IMR-90 (cell line): ENCODE measurements around the gene TEKT5. TPM values are rescaled to one million over a fixed set of nuclear protein-coding genes. Genes with fewer than 3 reads are reported as not detected.

Experiments
- ATAC-seq: fragments of 200-7000 bp; cut with Tn5 transposase; 2 replicates; pipeline ENCODE4 v1.9.1; 2020; ENCODE audit warnings: low read depth, mild to moderate bottlenecking, moderate library complexity
- BruUV-seq: library from RNA; stranded (reverse); fragments of 400-500 nt; replicated peaks from 2 replicates; lab custom pipeline; 2021; lab: Mats Ljungman, UMichigan
- CTCF ChIA-PET: fragments of 300-600 bp; formaldehyde crosslinking; extraction: SDS; loops from one replicate; lab custom pipeline; 2021; ENCODE audit warnings: antibody characterized with exemption; lab: Yijun Ruan, JAX
- POLR2A ChIA-PET: fragments of 300-600 bp; sonication (Branson Sonifier 250); formaldehyde crosslinking; loops from one replicate; lab custom pipeline; 2022; ENCODE audit warnings: antibody characterized with exemption; ENCODE audit not compliant: unreplicated experiment; lab: Charles Lee
- DNase-seq: peaks from one replicate; pipeline ENCODE4 v3.0.0; 2013
- H2AFZ ChIP-seq: replicated peaks from 2 replicates; pipeline ENCODE3; 2013; ENCODE audit warnings: low read length, mild to moderate bottlenecking; ENCODE audit not compliant: poor library complexity
- H2AK5ac ChIP-seq: 2 replicates; pipeline ENCODE4 v1.6.1; 2013; ENCODE audit warnings: low read depth, low read length, inconsistent platforms
- H2AK9ac ChIP-seq: replicated peaks from 2 replicates; pipeline ENCODE3; 2013; ENCODE audit warnings: mild to moderate bottlenecking, low read depth, low read length, moderate library complexity; ENCODE audit not compliant: poor library complexity
- H2BK120ac ChIP-seq: 2 replicates; pipeline ENCODE4 v1.6.1; 2013; ENCODE audit warnings: low read depth, low read length, inconsistent platforms
- H2BK15ac ChIP-seq: 3 replicates; pipeline ENCODE4 v1.6.1; 2013; ENCODE audit warnings: low read depth, low read length, inconsistent platforms
- H2BK20ac ChIP-seq: 2 replicates; pipeline ENCODE4 v1.6.1; 2013; ENCODE audit warnings: low read depth, mild to moderate bottlenecking, inconsistent platforms, low read length, moderate library complexity
- H2BK5ac ChIP-seq: 2 replicates; pipeline ENCODE4 v1.6.1; 2013; ENCODE audit warnings: mild to moderate bottlenecking, low read depth, low read length, inconsistent platforms; ENCODE audit not compliant: poor library complexity, severe bottlenecking
- H3K14ac ChIP-seq: replicated peaks from 2 replicates; pipeline ENCODE4 v1.6.1; 2013; ENCODE audit warnings: low read depth, low read length, inconsistent platforms
- H3K18ac ChIP-seq: 2 replicates; pipeline ENCODE4 v1.6.1; 2013; ENCODE audit warnings: low read depth, low read length, control low read depth
- H3K23ac ChIP-seq: 2 replicates; pipeline ENCODE4 v1.6.1; 2013; ENCODE audit warnings: low read depth, low read length, inconsistent platforms
- H3K27ac ChIP-seq: 2 replicates; pipeline ENCODE4 v1.5.1; 2013; ENCODE audit warnings: mild to moderate bottlenecking, control low read depth, low read length; ENCODE audit not compliant: insufficient read depth
- H3K27me3 ChIP-seq: 2 replicates; pipeline ENCODE4 v1.6.1; 2013; ENCODE audit warnings: low read length; ENCODE audit not compliant: control insufficient read depth, insufficient read depth
- H3K36me3 ChIP-seq: 2 replicates; pipeline ENCODE4 v1.6.1; 2013; ENCODE audit warnings: low read length, mixed read lengths; ENCODE audit not compliant: control insufficient read depth, insufficient read depth
- H3K4ac ChIP-seq: 2 replicates; pipeline ENCODE4 v1.6.1; 2013; ENCODE audit warnings: low read depth, low read length, inconsistent platforms
- H3K4me1 ChIP-seq: 2 replicates; pipeline ENCODE4 v1.6.1; 2013; ENCODE audit warnings: low read length, mixed read lengths; ENCODE audit not compliant: control insufficient read depth, insufficient read depth
- H3K4me2 ChIP-seq: 2 replicates; pipeline ENCODE4 v1.6.1; 2013; ENCODE audit warnings: low read depth, mild to moderate bottlenecking, control low read depth, low read length, moderate library complexity
- H3K4me3 ChIP-seq: 2 replicates; pipeline ENCODE4 v1.5.1; 2013; ENCODE audit warnings: low read depth, mild to moderate bottlenecking, control low read depth, low read length, moderate library complexity; ENCODE audit not compliant: insufficient read depth
- H3K56ac ChIP-seq: 2 replicates; pipeline ENCODE4 v1.6.1; 2013; ENCODE audit warnings: low read length, inconsistent platforms; ENCODE audit not compliant: insufficient read depth; ENCODE audit errors: extremely low read depth
- H3K79me1 ChIP-seq, 2 experiments: 2 replicates each; pipeline ENCODE4 v1.6.1; 2013; ENCODE audit warnings: low read length in 2 of 2, inconsistent platforms in 1 of 2, low read depth in 1 of 2
- H3K9ac ChIP-seq: 2 replicates; pipeline ENCODE4 v1.6.1; 2013; ENCODE audit warnings: low read depth, low read length, control low read depth
- H3K9me1 ChIP-seq: 2 replicates; pipeline ENCODE4 v1.6.1; 2013; ENCODE audit warnings: low read length, inconsistent platforms; ENCODE audit not compliant: insufficient read depth
- H3K9me3 ChIP-seq: 2 replicates; pipeline ENCODE4 v1.6.1; 2013; ENCODE audit warnings: low read length; ENCODE audit not compliant: control insufficient read depth, insufficient read depth
- H4K20me1 ChIP-seq: 2 replicates; pipeline ENCODE4 v1.6.1; 2013; ENCODE audit warnings: low read length, inconsistent platforms; ENCODE audit not compliant: insufficient read depth
- H4K5ac ChIP-seq: 2 replicates; pipeline ENCODE4 v1.6.1; 2013; ENCODE audit warnings: mild to moderate bottlenecking, low read depth, low read length, control low read depth
- H4K8ac ChIP-seq, 2 experiments: 2 replicates each; pipeline ENCODE4 v1.6.1; 2013; ENCODE audit warnings: low read depth in 2 of 2, low read length in 2 of 2, control low read depth in 1 of 2, inconsistent platforms in 1 of 2
- H4K91ac ChIP-seq: 2 replicates; pipeline ENCODE4 v1.6.1; 2013; ENCODE audit warnings: low read depth, low read length, inconsistent platforms; ENCODE audit not compliant: insufficient read depth
- BHLHE40 ChIP-seq: fragments of 150-350 bp; IDR thresholded peaks from 2 replicates; pipeline ENCODE4 v1.6.1; 2016; ENCODE audit warnings: mild to moderate bottlenecking, low read depth, low read length
- CEBPB ChIP-seq: IDR thresholded peaks from 2 replicates; pipeline ENCODE4 v1.6.1; 2012; ENCODE audit warnings: low read depth, low read length, improper control_type of control experiment
- CHD1 ChIP-seq: IDR thresholded peaks from 2 replicates; pipeline ENCODE4 v1.6.1; 2012; ENCODE audit warnings: low read depth, low read length, improper control_type of control experiment
- ELK1 ChIP-seq: fragments of 150-350 bp; IDR thresholded peaks from 2 replicates; pipeline ENCODE4 v1.6.1; 2016; ENCODE audit warnings: low read depth, mild to moderate bottlenecking, low read length, moderate library complexity, borderline replicate concordance
- MAZ ChIP-seq: IDR thresholded peaks from 2 replicates; pipeline ENCODE4 v1.6.1; 2012; ENCODE audit warnings: low read depth, mild to moderate bottlenecking, low read length, improper control_type of control experiment, moderate library complexity, borderline replicate concordance
- MXI1 ChIP-seq: IDR thresholded peaks from 2 replicates; pipeline ENCODE4 v1.6.1; 2012; ENCODE audit warnings: low read depth, mild to moderate bottlenecking, low read length, moderate library complexity, borderline replicate concordance
- RAD21 ChIP-seq: IDR thresholded peaks from 2 replicates; pipeline ENCODE4 v1.6.1; 2012; ENCODE audit warnings: low read length, improper control_type of control experiment
- RFX5 ChIP-seq: IDR thresholded peaks from 2 replicates; pipeline ENCODE4 v1.8.0; 2012; ENCODE audit warnings: low read depth, mild to moderate bottlenecking, low read length, moderate library complexity
- WGBS, 2 experiments: methylation state at CpG; one replicate each; pipeline versions ENCODE4 v1.1.5 to v1.1.7; 2013; ENCODE audit warnings: missing lambda C conversion rate in 2 of 2; ENCODE audit not compliant: insufficient read length in 1 of 2; ENCODE audit errors: extremely low coverage in 2 of 2; 5-methylcytosine and 5-hydroxymethylcytosine counted together
- dilution Hi-C: fragments of 300-500 bp; cut with HindIII; formaldehyde crosslinking; loops from one replicate; pipeline ENCODE4 v1.14.3; 2018; ENCODE audit warnings: low sequenced_read_pairs; ENCODE audit not compliant: unreplicated experiment
- in situ Hi-C: fragments of 300-500 bp; cut with MboI; formaldehyde crosslinking; loops from 3 replicates; pipeline ENCODE4 v1.14.3; 2019; ENCODE audit warnings: low sequenced_read_pairs, inconsistent platforms, mixed read lengths
- intact Hi-C: fragments of 100-400 bp; cut with micrococcal nuclease; formaldehyde crosslinking; loops from 2 replicates; pipeline ENCODE4 v1.10.0; 2022
- polyA plus RNA-seq, 3 experiments: library from polyadenylated mRNA; depleted of rRNA; stranded (reverse); fragments of >200 nt; gene quantifications; 2 replicates each; pipeline ENCODE4 v1.2.3, GENCODE V29; 2012; ENCODE audit warnings: low replicate concordance in 1 of 3
- total RNA-seq: library from RNA; depleted of rRNA; stranded (reverse); fragments of >200 nt; gene quantifications from 2 replicates; pipeline ENCODE4 v1.2.3, GENCODE V29; 2012

TEKT5 gene
- total and polyA plus RNA-seq, 2 of the 4 experiments (the other 2 are of a cell fraction) = 0.17 TPM; not detected in 1

GRCh38 chr16:10624527-10624926 lies 70.2 kb downstream of the TEKT5 start:
- Histone ChIP-seq H3K9me3 (no peaks in the 10 kb centered on the region), H3K9ac (no peak overlapping the region), H3K4ac (no peak overlapping the region), H3K79me1 (no peaks in the 10 kb centered on the region), H2AFZ (no peak overlapping the region), H2BK120ac (no peak overlapping the region), H3K14ac (no peak overlapping the region), H3K27ac (no peak overlapping the region), H3K23ac (no peak overlapping the region), H3K18ac (no peak overlapping the region), H4K8ac (no peak overlapping the region), H2BK20ac (no peak overlapping the region), H2BK15ac (no peak overlapping the region), H2BK5ac (no peak overlapping the region), H2AK9ac (no peak overlapping the region), H3K36me3 (no peaks in the 10 kb centered on the region), H3K4me3 (no peak overlapping the region), H3K27me3 (peaks cover 12% of the 10 kb centered on the region), H4K5ac (no peak overlapping the region), H3K4me1 (no peaks in the 10 kb centered on the region), H3K56ac (no peak overlapping the region), H4K91ac (no peak overlapping the region), H2AK5ac (no peak overlapping the region), H3K9me1 (no peaks in the 10 kb centered on the region), H3K4me2 (no peak overlapping the region), H4K20me1 (no peaks in the 10 kb centered on the region)
- intact Hi-C loops (no loop called here), dilution Hi-C loops (no loop called here), in situ Hi-C loops (no loop called here)
- 69% methylated on average over 4 of the region's 6 CpGs; no CpG with 5 or more reads in 1 of the 2 experiments for WGBS, 2 experiments
- ATAC-seq (no peak), DNase-seq (no peak)
- ChIA-PET CTCF (interaction anchor here (0.6 kb wide), 1 partner anchor 9 kb away, joined by 3 read pairs; no protein-coding TSS in a partner anchor), POLR2A (no interaction called here)
- no TSS peak for BruUV-seq
- TF ChIP-seq BHLHE40 = no peak
- TF ChIP-seq MXI1 = no peak
- no peak for TF ChIP-seq ELK1
- no peak for TF ChIP-seq CEBPB
- no peak for TF ChIP-seq RAD21
- no peak for TF ChIP-seq CHD1
- no peak for TF ChIP-seq MAZ
- no peak for TF ChIP-seq RFX5
